Mucosa of rectum (tissue), 2 donors: ENCODE data around the gene HAPSTR1.

Experiments used
- H3K27ac ChIP-seq, 2 donors: one replicate each; pipeline ENCODE4 v1.7.0; 2013; ENCODE audit warnings: inconsistent platforms in 2 of 2, low read depth in 2 of 2, low read length in 2 of 2
- H3K27me3 ChIP-seq, 2 donors: one replicate each; pipeline ENCODE4 v1.7.0; 2013; ENCODE audit warnings: low read length in 2 of 2; ENCODE audit not compliant: control insufficient read depth in 2 of 2, insufficient read depth in 2 of 2
- H3K36me3 ChIP-seq, 2 donors: one replicate each; pipeline ENCODE4 v1.7.0; 2013; ENCODE audit warnings: low read length in 2 of 2; ENCODE audit not compliant: control insufficient read depth in 2 of 2, insufficient read depth in 2 of 2
- H3K4me1 ChIP-seq, 2 donors: one replicate each; pipeline ENCODE4 v1.7.0; 2013; ENCODE audit warnings: low read length in 2 of 2, mild to moderate bottlenecking in 1 of 2; ENCODE audit not compliant: control insufficient read depth in 2 of 2, insufficient read depth in 2 of 2
- H3K4me3 ChIP-seq, 2 donors: one replicate each; pipeline ENCODE4 v1.7.0; 2013; ENCODE audit warnings: low read length in 2 of 2
- H3K9ac ChIP-seq, 2 donors: one replicate each; pipeline ENCODE4 v1.7.0; 2013; ENCODE audit warnings: low read length in 2 of 2, low read depth in 1 of 2, mild to moderate bottlenecking in 1 of 2
- H3K9me3 ChIP-seq, 2 donors: one replicate each; pipeline ENCODE4 v1.7.0; 2013; ENCODE audit warnings: low read length in 2 of 2; ENCODE audit not compliant: control insufficient read depth in 2 of 2
- donor health status: healthy.
- donor health status: Normal muscosa, but diverticular disease.

The HAPSTR1 gene

DNA sequence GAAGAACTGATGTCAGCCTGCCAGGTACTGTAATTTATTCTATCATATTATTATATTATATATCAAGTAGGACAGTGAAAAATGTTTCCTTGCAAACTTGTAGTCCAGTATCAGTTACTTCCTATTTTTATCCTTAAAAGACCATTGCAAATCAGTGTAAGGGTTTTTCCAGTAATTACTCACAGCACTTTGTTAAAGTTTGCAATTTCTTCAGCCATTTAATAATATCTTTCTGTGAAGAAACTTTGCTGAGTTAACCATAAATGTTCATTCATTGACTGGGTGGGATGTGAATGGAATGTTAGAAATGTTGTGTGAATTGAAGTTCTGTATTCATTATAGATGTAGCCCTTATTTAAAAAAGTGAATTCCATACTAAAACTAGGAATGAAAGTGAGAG lies 26.7 kb downstream of the HAPSTR1 start:
- Histone ChIP-seq H3K4me1 (peaks cover 7% of the 10 kb centered on the region in 2 donors), H3K9ac (no peak overlapping the region), H3K9me3 (no peaks in the 10 kb centered on the region), H3K4me3 (no peak overlapping the region), H3K27ac (no peak overlapping the region), H3K36me3 (peaks cover 26 to 36% of the 10 kb centered on the region in 2 donors), H3K27me3 (no peaks in the 10 kb centered on the region)

DNA sequence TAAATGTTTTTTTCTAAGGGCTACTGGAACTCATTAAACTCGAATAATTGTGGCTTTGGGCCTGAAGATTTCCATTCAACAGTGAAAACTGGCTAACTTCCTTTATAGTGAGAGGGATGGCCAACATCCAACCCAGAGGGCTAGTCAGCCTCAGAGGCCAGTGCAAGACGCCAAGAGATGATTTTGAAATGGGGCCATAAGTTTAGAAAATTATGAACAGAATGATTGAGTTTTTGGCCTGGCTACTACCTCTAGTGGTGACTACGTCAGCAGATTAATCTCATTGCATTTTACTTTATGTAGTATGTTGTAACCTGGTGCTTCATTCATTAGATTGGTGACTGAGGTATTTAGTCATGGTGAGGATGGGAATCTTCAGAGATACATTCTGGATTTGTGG lies 28.4 kb downstream of the HAPSTR1 start:
- Histone ChIP-seq H3K4me3 (no peak overlapping the region), H3K27ac (no peak overlapping the region), H3K36me3 (peaks cover 26 to 40% of the 10 kb centered on the region in 2 donors), H3K9me3 (no peaks in the 10 kb centered on the region), H3K9ac (no peak overlapping the region), H3K4me1 (peaks cover 21 to 22% of the 10 kb centered on the region in 2 donors), H3K27me3 (no peaks in the 10 kb centered on the region)

DNA sequence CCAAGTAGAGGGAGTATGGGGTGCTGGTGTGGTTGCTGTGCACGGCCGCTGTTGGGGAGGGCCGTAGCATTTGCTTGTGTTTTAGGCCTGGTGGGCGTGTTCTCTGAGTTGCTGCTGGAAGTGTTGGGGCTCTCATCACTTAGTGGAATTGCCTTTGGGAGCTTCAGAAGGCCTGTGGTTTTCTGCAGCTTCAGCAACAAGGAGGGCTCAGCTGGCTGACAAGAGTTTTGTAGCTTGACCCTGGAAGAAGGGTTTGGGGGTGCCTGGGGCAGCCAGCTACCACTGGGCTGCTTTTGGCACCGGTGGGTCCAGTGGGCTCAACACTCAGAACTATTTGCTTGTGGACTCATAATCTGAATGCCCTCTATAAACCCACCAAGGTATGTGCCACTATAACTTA lies 30.9 kb downstream of the HAPSTR1 start:
- H3K9me3 ChIP-seq = no peaks in the 10 kb centered on the region
- H3K27me3 ChIP-seq = no peaks in the 10 kb centered on the region
- H3K4me1 ChIP-seq = peaks cover 22% of the 10 kb centered on the region in 2 donors
- H3K4me3 ChIP-seq = no peak overlapping the region
- H3K36me3 ChIP-seq = peaks cover 12 to 20% of the 10 kb centered on the region in 2 donors
- H3K27ac ChIP-seq = peak overlapping the region; percentile 69 to 83
- no peak overlapping the region for H3K9ac ChIP-seq

DNA sequence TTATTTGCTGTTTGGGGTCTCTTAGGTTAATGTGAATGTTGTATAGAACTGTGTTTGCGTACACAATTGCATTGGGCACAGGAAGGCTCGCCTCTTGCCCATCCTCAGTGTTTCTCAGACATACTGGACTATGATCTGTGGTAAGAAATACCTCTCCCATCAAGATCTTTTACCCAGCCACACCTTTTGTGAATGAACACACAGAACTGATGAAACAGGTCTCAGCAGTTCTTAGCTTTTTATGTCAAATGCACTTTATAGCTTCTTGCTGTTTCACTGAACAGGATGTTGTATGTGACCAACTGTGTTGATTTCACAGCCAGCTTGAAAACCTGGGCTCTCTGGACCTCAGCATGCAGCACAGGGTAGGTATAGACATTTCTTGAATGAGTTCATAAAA lies 31.5 kb downstream of the HAPSTR1 start:
- Histone ChIP-seq H3K9me3 (no peaks in the 10 kb centered on the region), H3K9ac (peak overlapping the region; percentile 14 to 52), H3K36me3 (peaks cover 6 to 18% of the 10 kb centered on the region in 2 donors), H3K27me3 (no peaks in the 10 kb centered on the region), H3K27ac (peak overlapping the region; percentile 83 to 94), H3K4me1 (peaks cover 22 to 24% of the 10 kb centered on the region in 2 donors), H3K4me3 (no peak overlapping the region)

DNA sequence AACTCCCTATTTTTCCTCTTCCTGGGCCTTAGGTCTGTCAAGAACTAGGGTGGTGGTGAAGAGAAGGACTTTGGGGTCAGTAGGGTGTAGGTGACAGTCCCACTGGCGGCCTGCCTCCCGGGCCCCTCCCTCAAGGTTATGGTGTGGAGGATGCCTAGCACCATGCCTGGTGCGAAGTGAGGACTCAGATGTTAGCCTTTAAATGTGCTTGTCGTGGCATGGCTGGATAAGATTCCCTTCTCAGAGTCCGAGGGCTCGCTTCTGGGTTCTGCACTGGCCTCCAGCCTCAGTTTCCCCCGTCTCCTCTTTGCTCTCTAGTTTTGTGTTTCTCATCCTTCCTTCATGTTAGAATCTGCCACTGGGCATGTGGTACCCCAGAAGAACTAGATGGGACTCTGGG lies 32.0 kb downstream of the HAPSTR1 start:
- H3K9ac ChIP-seq = peak overlapping the region; percentile 14 to 52
- H3K27me3 ChIP-seq = no peaks in the 10 kb centered on the region
- H3K27ac ChIP-seq = peak overlapping the region; percentile 83 to 94
- no peaks in the 10 kb centered on the region for H3K9me3 ChIP-seq
- H3K4me1 ChIP-seq = peaks cover 22 to 24% of the 10 kb centered on the region in 2 donors
- H3K36me3 ChIP-seq = peaks cover 6 to 18% of the 10 kb centered on the region in 2 donors
- peak overlapping the region in 1 of 2 donors; percentile 20 for H3K4me3 ChIP-seq

DNA sequence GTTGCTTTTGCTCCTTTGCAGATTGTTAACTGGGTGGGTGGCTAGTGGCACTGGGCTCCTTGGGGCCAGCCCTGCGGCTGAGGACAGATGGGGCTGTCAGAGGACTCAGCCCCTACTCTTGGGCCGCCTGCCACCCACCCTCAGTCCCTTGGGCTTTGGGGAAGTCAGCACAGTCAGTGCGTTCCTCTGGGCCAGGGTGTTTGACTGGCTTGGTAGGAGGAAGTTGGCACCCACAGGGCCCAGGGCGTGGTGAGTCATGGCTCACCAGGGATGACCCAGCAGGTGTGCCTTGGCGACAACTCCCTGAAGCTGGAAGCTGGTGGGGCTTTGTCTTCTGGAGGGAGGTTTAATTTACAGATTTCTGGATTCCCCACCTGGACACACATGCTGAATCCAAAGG lies 32.4 kb downstream of the HAPSTR1 start:
- H3K9ac ChIP-seq = peak overlapping the region; percentile 14 to 32
- H3K27ac ChIP-seq = peak overlapping the region; percentile 83 to 94
- H3K4me1 ChIP-seq = peaks cover 22 to 24% of the 10 kb centered on the region in 2 donors
- H3K4me3 ChIP-seq = peak overlapping the region in 1 of 2 donors; percentile 7
- no peaks in the 10 kb centered on the region for H3K27me3 ChIP-seq
- H3K9me3 ChIP-seq = no peaks in the 10 kb centered on the region
- peaks cover 2 to 13% of the 10 kb centered on the region in 2 donors for H3K36me3 ChIP-seq

DNA sequence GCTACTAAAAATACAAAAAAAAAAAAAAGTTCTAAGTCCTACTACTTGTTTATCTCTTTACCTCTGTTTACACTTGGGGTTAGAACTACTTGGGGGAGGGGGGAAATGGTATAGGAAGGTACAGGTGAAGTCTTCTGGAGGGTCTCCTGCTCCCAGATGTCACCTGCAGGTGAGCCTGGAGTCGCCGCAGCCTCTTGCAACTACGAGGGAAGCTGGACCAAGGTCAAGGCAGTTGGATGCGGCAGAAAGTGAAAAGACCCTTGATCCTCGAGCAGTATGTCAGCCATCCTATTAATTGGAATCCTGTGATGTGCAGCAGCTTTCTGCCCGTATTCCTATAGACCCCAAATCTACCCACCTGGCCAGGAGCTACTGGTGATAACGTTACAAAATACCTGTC lies 33.0 kb downstream of the HAPSTR1 start:
- H3K4me3 ChIP-seq = no peak overlapping the region
- peaks cover 22 to 24% of the 10 kb centered on the region in 2 donors for H3K4me1 ChIP-seq
- no peaks in the 10 kb centered on the region for H3K9me3 ChIP-seq
- no peak overlapping the region for H3K9ac ChIP-seq
- peaks cover 0 to 9% of the 10 kb centered on the region in 2 donors for H3K36me3 ChIP-seq
- peak overlapping the region; percentile 83 to 94 for H3K27ac ChIP-seq
- H3K27me3 ChIP-seq = no peaks in the 10 kb centered on the region

DNA sequence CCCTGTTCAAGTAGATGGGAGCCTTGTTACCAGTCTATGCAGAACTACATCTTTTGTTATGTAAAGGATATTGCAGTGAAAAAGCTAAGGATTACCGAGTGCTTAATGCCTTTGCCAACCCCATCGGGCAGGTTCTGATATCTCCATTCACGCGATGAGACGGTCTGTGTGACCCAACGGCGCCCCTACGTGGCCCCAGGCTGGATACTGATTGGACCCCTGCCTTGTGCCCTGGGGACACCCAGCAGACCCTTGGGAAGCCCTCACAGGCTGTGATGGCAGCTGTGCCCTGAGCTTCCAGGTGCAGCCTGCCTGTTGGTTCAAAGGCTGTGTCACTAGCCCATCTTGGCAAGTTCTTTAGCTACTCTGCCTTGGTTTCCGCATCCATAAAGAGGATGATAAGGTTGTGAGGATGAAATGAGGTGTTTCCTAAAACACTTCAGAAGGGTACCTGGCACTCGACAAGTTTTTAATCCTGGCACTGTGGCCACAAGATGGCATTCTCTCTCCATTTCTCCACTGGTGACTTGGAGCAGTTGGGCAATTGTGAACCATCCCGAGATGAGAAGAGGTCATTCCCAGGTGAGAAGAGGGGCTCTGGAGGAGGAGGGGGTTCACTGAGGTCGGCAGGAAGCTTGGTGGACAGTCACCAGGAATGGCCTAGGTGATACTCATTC lies 33.6 kb downstream of the HAPSTR1 start:
- Histone ChIP-seq H3K9me3 (no peaks in the 10 kb centered on the region), H3K27ac (no peak overlapping the region), H3K4me1 (peaks cover 22 to 24% of the 10 kb centered on the region in 2 donors), H3K27me3 (no peaks in the 10 kb centered on the region), H3K9ac (no peak overlapping the region), H3K4me3 (no peak overlapping the region), H3K36me3 (peaks cover 0 to 9% of the 10 kb centered on the region in 2 donors)

DNA sequence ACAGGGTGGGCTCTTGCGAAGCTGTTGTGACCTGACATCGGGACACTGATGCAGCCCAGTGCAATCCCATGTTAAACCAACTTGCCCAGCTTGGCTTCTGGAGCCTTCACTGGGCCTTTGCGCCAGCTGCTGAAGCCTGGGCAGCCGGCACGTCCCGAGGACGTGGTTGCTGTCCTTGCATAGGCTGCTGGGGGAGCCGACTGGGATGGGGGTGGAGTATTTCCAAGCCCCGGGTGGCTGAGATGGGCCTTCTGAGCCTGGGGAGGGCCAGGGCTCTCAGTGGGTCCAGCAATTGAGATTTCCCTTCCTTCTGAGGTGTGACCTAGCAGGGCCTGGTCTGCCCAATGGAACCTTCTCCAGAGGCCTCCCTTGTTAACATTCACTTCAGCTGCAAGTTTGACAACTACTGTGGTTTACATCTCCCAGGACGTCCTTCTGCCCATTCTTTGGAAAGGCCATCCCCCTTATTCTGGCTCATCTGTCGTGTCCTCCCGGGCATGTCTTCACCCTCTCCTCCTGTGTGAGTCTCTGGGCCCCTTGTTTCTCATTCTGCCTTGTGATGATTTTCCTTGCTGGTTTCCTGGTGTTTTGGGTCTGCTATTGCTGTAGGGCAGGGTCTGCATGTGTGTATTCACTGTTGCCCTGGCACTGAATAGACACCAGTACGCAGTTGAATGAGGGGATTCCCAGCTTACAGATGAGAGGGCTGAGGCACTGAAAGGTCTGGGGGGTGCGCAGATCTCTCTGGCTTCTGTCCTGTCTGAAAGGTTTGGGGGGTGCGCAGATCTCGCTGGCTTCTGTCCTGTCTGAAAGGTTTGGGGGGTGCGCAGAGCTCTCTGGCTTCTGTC lies 34.4 kb downstream of the HAPSTR1 start:
- Histone ChIP-seq H3K9ac (no peak overlapping the region), H3K27ac (no peak overlapping the region)

DNA sequence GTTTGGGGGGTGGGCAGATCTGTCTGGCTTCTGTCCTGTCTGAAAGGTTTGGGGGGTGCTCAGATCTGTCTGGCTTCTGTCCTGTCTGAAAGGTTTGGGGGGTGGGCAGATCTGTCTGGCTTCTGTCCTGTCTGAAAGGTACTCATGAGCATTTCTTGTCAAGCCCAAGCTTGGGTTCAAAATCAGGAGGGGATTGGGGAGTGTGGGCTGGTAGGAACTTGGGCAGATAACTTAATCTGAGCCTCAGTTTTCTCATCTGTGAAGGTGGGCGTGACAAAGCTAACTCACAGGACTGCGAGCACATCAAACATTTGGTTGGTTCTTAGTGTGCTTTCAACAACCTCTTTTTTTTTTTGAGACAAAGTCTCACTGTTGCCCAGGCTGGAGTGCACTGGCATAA lies 35.2 kb downstream of the HAPSTR1 start:
- Histone ChIP-seq H3K27ac (no peak overlapping the region), H3K9ac (no peak overlapping the region), H3K27me3 (no peaks in the 10 kb centered on the region), H3K4me1 (peaks cover 22 to 24% of the 10 kb centered on the region in 2 donors), H3K36me3 (peaks cover 0 to 9% of the 10 kb centered on the region in 2 donors), H3K4me3 (no peak overlapping the region), H3K9me3 (no peaks in the 10 kb centered on the region)

More for the DNA sequence above, 34.4 kb downstream of the HAPSTR1 start:
- H3K9me3 ChIP-seq = no peaks in the 10 kb centered on the region
- peaks cover 0 to 9% of the 10 kb centered on the region in 2 donors for H3K36me3 ChIP-seq
- H3K27me3 ChIP-seq = no peaks in the 10 kb centered on the region
- H3K4me3 ChIP-seq = no peak overlapping the region
- H3K4me1 ChIP-seq = peaks cover 22 to 24% of the 10 kb centered on the region in 2 donors
